Caco-2 (cell line): Measurements from ENCODE around the gene SPRR2F. TPM values are rescaled to one million over a fixed set of nuclear protein-coding genes. Genes with fewer than 3 reads are reported as not detected.

Experiments used
- Bru-seq: library from RNA; stranded (reverse); fragments of 400-500 nt; gene quantifications from one replicate; lab custom pipeline; 2021; lab: Mats Ljungman, UMichigan
- BruChase-seq, 2 experiments: library from RNA; stranded (reverse); fragments of 400-500 nt; gene quantifications; one replicate each; lab custom pipeline; 2021; lab: Mats Ljungman, UMichigan
- BruUV-seq: library from RNA; stranded (reverse); fragments of 400-500 nt; replicated peaks from 2 replicates; lab custom pipeline; 2021; lab: Mats Ljungman, UMichigan
- CTCF ChIA-PET: fragments of 300-600 bp; sonication (Branson Sonifier 250); formaldehyde crosslinking; loops from one replicate; lab custom pipeline; 2022; ENCODE audit warnings: antibody characterized with exemption; lab: Charles Lee
- POLR2A ChIA-PET: fragments of 300-600 bp; sonication (Branson Sonifier 250); formaldehyde crosslinking; loops from one replicate; lab custom pipeline; 2022; ENCODE audit warnings: antibody characterized with exemption; lab: Charles Lee
- DNase-seq, 2 experiments: peaks; one replicate each; pipeline versions ENCODE4 v3.0.0 to v3.0.0-alpha.2; 2020 to 2022
- H3K27me3 ChIP-seq: replicated peaks from 2 replicates; pipeline ENCODE4 v1.6.0; 2011; ENCODE audit warnings: low read length; ENCODE audit not compliant: control insufficient read depth, insufficient read depth
- H3K36me3 ChIP-seq: 2 replicates; pipeline ENCODE4 v1.5.1; 2011; ENCODE audit warnings: low read length; ENCODE audit not compliant: control insufficient read depth, insufficient read depth
- H3K4me1 ChIP-seq: fragments of 250-450 bp; sonication (Bioruptor Pico); 2 replicates; pipeline ENCODE4 v1.5.1; 2020; ENCODE audit warnings: mild to moderate bottlenecking
- H3K4me3 ChIP-seq: 2 replicates; pipeline ENCODE4 v1.5.1; 2011; ENCODE audit warnings: low read depth, mild to moderate bottlenecking, control low read depth, low read length
- H3K9me3 ChIP-seq: fragments of 250-450 bp; sonication (Bioruptor Pico); 2 replicates; pipeline ENCODE4 v1.5.1; 2020; ENCODE audit warnings: mild to moderate bottlenecking, moderate library complexity
- H3K27ac Mint-ChIP-seq: one replicate; pipeline ENCODE4 v1.8.0; 2022; ENCODE audit warnings: mixed read lengths; ENCODE audit not compliant: unreplicated experiment
- H3K27me3 Mint-ChIP-seq: one replicate; pipeline ENCODE4 v1.8.0; 2022; ENCODE audit warnings: mixed read lengths; ENCODE audit not compliant: insufficient read depth, unreplicated experiment
- H3K36me3 Mint-ChIP-seq: one replicate; pipeline ENCODE4 v1.8.0; 2022; ENCODE audit warnings: mild to moderate bottlenecking, mixed read lengths; ENCODE audit not compliant: insufficient read depth, unreplicated experiment
- H3K4me1 Mint-ChIP-seq: one replicate; pipeline ENCODE4 v1.8.0; 2022; ENCODE audit warnings: low read depth, mixed read lengths; ENCODE audit not compliant: unreplicated experiment
- H3K4me3 Mint-ChIP-seq: one replicate; pipeline ENCODE4 v1.8.0; 2022; ENCODE audit warnings: mild to moderate bottlenecking, moderate library complexity, mixed read lengths; ENCODE audit not compliant: unreplicated experiment
- H3K9me3 Mint-ChIP-seq: one replicate; pipeline ENCODE4 v1.8.0; 2022; ENCODE audit warnings: mixed read lengths; ENCODE audit not compliant: unreplicated experiment
- intact Hi-C: fragments of 100-400 bp; cut with micrococcal nuclease; formaldehyde crosslinking; loops from one replicate; pipeline ENCODE4 v1.10.0; 2022; ENCODE audit not compliant: unreplicated experiment
- long read RNA-seq: library from polyadenylated mRNA; stranded (forward); transcript quantifications from one replicate; pipeline ENCODE4 v2.0.0, GENCODE V29; 2022
- total RNA-seq: library from RNA; stranded (reverse); gene quantifications from 2 replicates; pipeline ENCODE4 v1.2.3, GENCODE V29; 2022
- TF ChIP-seq, protein P1 (sequence below), 2 experiments: fragments of 200-600 bp in 1 of 2; IDR thresholded peaks; 1 replicate in 1 of 2; 2 replicates in 1 of 2; pipeline versions ENCODE4 v1.5.1 to v1.8.0; 2011 to 2022; ENCODE audit warnings: antibody characterized with exemption in 1 of 2, control low read depth in 1 of 2, inconsistent platforms in 1 of 2, low read depth in 1 of 2, low read length in 1 of 2, mild to moderate bottlenecking in 1 of 2, moderate library complexity in 1 of 2; ENCODE audit not compliant: insufficient read depth in 1 of 2, severe bottlenecking in 1 of 2, unreplicated experiment in 1 of 2

Gene SPRR2F
- total RNA-seq (not detected in 2 replicates), Bru-seq, nascent RNA (not detected), BruChase-seq, experiment 1, labeled RNA remaining after a 2-hour chase (not detected), BruChase-seq, experiment 2, labeled RNA remaining after a 6-hour chase (not detected)
- long read RNA-seq = 0 reads

DNA sequence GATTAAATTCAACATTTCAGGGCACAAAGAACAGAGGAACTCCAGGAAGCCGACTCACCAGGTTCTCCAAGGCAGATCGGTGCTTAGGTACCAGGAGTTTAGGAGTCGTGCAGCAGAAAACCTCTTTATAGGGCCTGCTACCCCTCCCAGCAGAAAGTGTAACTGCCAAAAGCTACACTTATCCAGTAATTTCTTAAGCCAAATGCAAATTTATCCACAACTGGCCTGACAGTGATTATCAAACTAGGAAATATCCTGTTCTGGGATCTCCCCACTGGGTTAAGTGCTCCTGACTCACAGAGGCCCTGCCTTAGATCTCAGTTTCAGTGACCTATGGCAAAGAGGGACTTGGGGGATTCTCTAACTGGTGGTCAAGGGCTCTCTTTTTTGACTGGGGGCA lies at the start of gene SPRR2F:
Gene SPRR2F, minus strand, starts transcription at position 101 of the 400 bp plus-strand sequence. CDS start 783 bp downstream, outside the sequence.
- Mint-ChIP-seq H3K27ac (no peak within 1 kb of the TSS), H3K36me3 (no peaks in the 10 kb centered on the region), H3K27me3 (peaks cover 8% of the 10 kb centered on the region), H3K4me3 (no peak within 1 kb of the TSS), H3K4me1 (no peaks in the 10 kb centered on the region), H3K9me3 (no peaks in the 10 kb centered on the region)
- no peak for DNase-seq
- intact Hi-C loops = no loop called here
- no TSS peak for BruUV-seq
- CTCF ChIA-PET = no interaction called here
- TF ChIP-seq, protein P1, sequence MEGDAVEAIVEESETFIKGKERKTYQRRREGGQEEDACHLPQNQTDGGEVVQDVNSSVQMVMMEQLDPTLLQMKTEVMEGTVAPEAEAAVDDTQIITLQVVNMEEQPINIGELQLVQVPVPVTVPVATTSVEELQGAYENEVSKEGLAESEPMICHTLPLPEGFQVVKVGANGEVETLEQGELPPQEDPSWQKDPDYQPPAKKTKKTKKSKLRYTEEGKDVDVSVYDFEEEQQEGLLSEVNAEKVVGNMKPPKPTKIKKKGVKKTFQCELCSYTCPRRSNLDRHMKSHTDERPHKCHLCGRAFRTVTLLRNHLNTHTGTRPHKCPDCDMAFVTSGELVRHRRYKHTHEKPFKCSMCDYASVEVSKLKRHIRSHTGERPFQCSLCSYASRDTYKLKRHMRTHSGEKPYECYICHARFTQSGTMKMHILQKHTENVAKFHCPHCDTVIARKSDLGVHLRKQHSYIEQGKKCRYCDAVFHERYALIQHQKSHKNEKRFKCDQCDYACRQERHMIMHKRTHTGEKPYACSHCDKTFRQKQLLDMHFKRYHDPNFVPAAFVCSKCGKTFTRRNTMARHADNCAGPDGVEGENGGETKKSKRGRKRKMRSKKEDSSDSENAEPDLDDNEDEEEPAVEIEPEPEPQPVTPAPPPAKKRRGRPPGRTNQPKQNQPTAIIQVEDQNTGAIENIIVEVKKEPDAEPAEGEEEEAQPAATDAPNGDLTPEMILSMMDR (IDR thresholded peaks at IDR 0.05; ENCODE audit: insufficient read depth in 1 of 2, low read depth in 1 of 2, low read length in 1 of 2, severe bottlenecking in 1 of 2, unreplicated experiment in 1 of 2) = no peak
- H3K9me3 ChIP-seq = no peaks in the 10 kb centered on the region
- POLR2A ChIA-PET = no interaction called here
- no peaks in the 10 kb centered on the region for H3K36me3 ChIP-seq
- H3K4me3 ChIP-seq = no peak within 1 kb of the TSS
- no peaks in the 10 kb centered on the region for H3K27me3 ChIP-seq
- no peaks in the 10 kb centered on the region for H3K4me1 ChIP-seq

DNA sequence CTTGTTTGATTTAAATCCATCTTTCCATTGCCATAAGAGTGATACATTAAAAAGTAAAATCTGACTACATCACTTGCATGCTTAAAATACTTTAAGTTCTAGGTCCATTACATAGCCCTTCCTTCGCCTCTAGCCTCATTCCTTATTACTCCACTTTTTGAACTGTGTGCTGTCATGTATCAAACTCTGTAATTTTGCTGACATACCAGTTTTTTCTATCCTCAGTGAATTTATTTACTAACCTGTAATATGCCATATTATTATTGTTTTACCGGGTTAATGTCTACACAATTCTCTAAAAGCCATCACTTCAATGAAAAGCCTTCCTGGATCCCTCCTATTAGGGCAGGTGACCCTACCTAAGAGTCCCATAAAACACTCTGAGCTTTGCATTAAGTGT lies 42.2 kb upstream of the SPRR2F start:
- Histone ChIP-seq H3K9me3 (peaks cover 3% of the 10 kb centered on the region; the same call in 1 of the 2 replicates), H3K4me3 (no peak overlapping the region), H3K4me1 (no peaks in the 10 kb centered on the region), H3K36me3 (no peaks in the 10 kb centered on the region), H3K27me3 (no peaks in the 10 kb centered on the region)
- ChIA-PET CTCF (no interaction called here), POLR2A (no interaction called here)
- TF ChIP-seq, protein P1 (IDR thresholded peaks at IDR 0.05; ENCODE audit: insufficient read depth in 1 of 2, low read depth in 1 of 2, low read length in 1 of 2, severe bottlenecking in 1 of 2, unreplicated experiment in 1 of 2) = no peak
- intact Hi-C loops = no loop called here
- H3K27me3 Mint-ChIP-seq = peaks cover 13% of the 10 kb centered on the region
- no peaks in the 10 kb centered on the region for H3K4me1 Mint-ChIP-seq
- H3K4me3 Mint-ChIP-seq = no peak overlapping the region
- peaks cover 9% of the 10 kb centered on the region for H3K9me3 Mint-ChIP-seq
- no peak overlapping the region for H3K27ac Mint-ChIP-seq
- BruUV-seq = no TSS peak
- H3K36me3 Mint-ChIP-seq = no peaks in the 10 kb centered on the region
- no peak for DNase-seq

DNA sequence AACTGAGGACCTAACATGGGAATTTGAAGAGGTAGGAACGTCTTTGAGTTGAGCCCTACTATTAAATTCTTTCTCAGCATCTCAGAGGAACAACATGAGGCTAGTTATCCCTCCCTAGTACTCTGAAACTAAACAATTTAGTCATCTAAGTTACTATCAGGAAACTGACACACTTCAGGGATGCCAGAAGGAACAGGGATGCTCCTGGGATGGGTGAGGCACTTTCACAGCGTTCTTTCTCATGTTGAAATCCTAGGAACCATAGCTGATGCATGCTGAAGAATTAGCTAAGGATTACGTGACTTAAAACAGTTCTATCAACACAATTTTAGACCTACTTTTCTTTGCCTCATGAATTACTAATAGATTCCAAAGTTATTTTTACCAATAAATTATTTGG lies 39.2 kb upstream of the SPRR2F start:
- Mint-ChIP-seq H3K4me1 (no peaks in the 10 kb centered on the region), H3K27ac (no peak overlapping the region), H3K4me3 (no peak overlapping the region), H3K27me3 (peaks cover 15% of the 10 kb centered on the region), H3K36me3 (no peaks in the 10 kb centered on the region), H3K9me3 (no peaks in the 10 kb centered on the region)
- Histone ChIP-seq H3K9me3 (no peaks in the 10 kb centered on the region), H3K36me3 (no peaks in the 10 kb centered on the region), H3K4me3 (no peak overlapping the region), H3K27me3 (no peaks in the 10 kb centered on the region), H3K4me1 (no peaks in the 10 kb centered on the region)
- ChIA-PET CTCF (no interaction called here), POLR2A (no interaction called here)
- intact Hi-C loops = no loop called here
- BruUV-seq = no TSS peak
- no peak for DNase-seq
- TF ChIP-seq, protein P1 (IDR thresholded peaks at IDR 0.05; ENCODE audit: insufficient read depth in 1 of 2, low read depth in 1 of 2, low read length in 1 of 2, severe bottlenecking in 1 of 2, unreplicated experiment in 1 of 2) = no peak
